D721Med (cell line): ENCODE results near the gene FGF19.
A peak's percentile ranks its signal among the peaks of the same experiment; 100 is the strongest.

Source experiments
- DNase-seq: peaks from one replicate; pipeline ENCODE4 v3.0.0; 2011; ENCODE audit warnings: low spot score; ENCODE audit not compliant: insufficient read length
- FAIRE-seq: peaks from 2 replicates; lab custom pipeline; 2011; peaks lifted over from hg19 to GRCh38; lab: Jason Lieb, UNC
- CTCF ChIP-seq: IDR thresholded peaks from 2 replicates; pipeline ENCODE4 v1.5.1; 2012; ENCODE audit warnings: mild to moderate bottlenecking, control low read depth; ENCODE audit not compliant: insufficient read depth; ENCODE audit errors: missing control alignments

FGF19 gene

GRCh38 chr11:69671734-69672465 lies 31.9 kb downstream of the FGF19 start:
- DNase-seq (no peak), FAIRE-seq (no peak)
- TF ChIP-seq CTCF = no peak

GRCh38 chr11:69670158-69670845 lies 33.5 kb downstream of the FGF19 start:
- DNase-seq = peak; percentile 96
- no peak for FAIRE-seq
- peak; percentile 84 for TF ChIP-seq CTCF

GRCh38 chr11:69669486-69669885 lies 34.3 kb downstream of the FGF19 start:
- no peak for FAIRE-seq
- no peak for TF ChIP-seq CTCF
- no peak for DNase-seq

GRCh38 chr11:69667619-69668604 lies 35.9 kb downstream of the FGF19 start:
- DNase-seq (peak; percentile 8), FAIRE-seq (no peak)

GRCh38 chr11:69666752-69667536 lies 36.9 kb downstream of the FGF19 start:
- FAIRE-seq = no peak
- no peak for TF ChIP-seq CTCF
- DNase-seq = no peak

More at GRCh38 chr11:69667619-69668604, 35.9 kb downstream of the FGF19 start:
- TF ChIP-seq CTCF = no peak

GRCh38 chr11:69666261-69666660 lies 37.6 kb downstream of the FGF19 start:
- DNase-seq (peak; percentile 15), FAIRE-seq (no peak)
- TF ChIP-seq CTCF = no peak
